ENCODE measurements around the gene DNAH3.
"Not testable (repeated sequence)": the region's sequence is repeated elsewhere in the genome, so short reads cannot be mapped to it uniquely, and the experiment has no call there.

Gene DNAH3

DNA sequence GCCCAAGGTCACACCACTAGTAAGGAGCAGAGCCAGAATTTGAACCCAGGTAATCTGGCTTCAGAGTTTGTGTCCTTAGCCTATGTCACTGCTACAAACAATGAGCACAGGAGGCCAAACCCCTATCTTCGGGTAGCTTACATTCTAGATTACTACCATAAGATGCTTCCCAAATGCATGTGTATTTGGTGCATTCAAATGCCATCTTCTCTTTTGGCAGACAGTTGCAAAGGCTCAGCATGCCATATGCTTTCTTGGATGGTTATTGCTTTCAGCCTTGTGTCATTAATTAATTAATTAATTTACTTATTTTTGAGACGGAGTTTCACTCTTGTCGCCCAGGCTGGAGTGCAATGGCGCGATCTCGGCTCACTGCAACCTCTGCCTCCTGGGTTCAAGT, 80.7 kb downstream of the DNAH3 start:
- no peak for DNase-seq

DNA sequence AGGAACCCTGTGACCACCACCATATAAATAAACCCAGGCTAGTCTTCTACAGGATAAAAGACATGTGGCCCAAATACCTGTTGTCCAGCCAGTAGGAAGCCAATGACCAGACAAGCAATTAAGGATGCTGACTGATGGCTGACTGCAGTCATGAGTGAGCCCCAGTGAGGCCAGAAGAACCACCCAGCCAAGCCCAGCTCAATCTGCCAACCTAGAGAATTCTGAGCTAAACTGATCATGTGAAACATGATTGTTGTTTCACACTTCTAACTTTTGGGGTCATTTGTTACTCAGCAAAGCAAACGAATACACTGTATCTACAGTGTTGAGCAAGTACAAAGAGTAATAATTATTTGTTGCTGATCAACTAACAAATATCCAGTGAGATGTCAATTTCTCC, 86.4 kb downstream of the DNAH3 start:
- DNase-seq: no peak

DNA sequence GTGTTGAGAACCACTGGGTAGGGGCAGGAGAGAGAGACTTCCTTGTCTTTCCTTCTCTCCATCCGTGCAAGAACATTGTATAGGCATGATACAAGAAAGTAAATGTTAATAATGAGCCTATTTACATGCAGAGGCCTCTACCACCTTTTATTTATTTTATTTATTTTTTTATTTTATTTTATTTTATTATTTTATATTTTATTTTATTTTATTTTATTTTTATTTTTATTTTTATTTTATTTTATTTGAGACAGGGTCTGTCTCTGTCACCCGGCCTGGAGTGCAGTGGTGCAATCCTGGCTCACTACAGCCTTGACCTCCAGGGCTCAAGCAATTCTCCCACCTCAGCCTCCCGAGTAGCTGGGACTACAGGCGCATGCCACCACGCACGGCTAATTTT, 87.3 kb downstream of the DNAH3 start:
- DNase-seq: not testable (repeated sequence)

DNA sequence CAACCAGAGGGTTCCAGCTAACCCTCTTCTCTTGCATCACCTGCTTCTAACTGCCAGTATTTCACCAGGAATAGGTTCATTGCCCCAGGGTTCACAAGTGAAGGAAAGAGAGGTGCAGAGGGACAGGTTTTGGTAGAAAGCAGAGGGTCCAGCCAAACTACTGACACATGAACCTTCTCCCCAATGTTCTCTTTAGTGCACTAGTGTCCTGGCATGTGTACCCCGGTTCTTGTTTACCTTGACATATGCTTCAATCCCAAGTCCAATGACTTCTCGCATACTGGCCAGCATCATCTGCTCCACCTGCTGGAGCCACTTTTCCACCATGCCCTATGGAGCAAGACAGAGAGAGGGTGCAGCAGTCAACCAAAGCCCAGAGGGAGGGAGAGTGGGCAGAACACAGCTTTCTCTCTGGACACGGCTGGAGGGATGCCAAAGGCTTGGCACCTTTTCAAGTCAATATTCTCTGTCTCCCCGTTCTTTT, 90.6 kb downstream of the DNAH3 start:
- no peak for DNase-seq

DNA sequence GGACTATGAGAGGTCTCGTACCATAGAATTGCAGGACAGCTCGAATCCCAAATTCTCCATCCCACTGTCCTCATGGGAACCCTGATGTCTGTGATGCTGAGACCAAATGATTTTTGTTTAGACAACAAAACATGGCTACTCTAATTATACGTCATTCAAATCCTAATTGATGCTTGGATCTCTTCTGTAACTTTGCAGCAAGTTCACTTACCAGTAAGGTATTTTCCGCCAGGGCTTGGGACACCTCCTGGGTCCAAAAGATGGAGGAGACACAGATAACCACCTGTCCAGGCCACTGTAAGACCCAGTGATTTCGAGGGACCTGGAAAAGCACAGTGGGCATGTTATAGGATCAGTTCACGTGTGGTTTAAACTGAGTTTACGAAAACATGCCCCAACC, 92.8 kb downstream of the DNAH3 start:
- no peak for DNase-seq

DNA sequence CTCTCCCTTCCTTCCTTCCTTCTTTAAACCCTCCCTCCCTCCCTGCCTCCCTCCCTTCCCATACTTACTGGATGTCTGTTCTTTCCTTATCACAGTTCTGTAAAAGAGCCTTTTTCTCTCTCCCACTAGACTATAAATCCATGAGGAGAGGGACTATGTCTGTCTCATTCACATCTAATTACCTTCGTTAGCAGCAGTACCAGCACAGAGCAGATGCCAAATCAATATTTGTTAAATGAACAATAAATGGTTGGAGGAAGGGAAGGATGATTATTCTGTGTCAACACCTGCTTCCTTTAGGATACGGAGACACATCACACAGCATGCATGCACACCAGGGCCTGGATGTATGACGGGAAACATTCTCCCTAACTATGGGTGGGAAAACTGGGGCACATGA, 94.2 kb downstream of the DNAH3 start:
- DNase-seq: peak; percentile 36

DNA sequence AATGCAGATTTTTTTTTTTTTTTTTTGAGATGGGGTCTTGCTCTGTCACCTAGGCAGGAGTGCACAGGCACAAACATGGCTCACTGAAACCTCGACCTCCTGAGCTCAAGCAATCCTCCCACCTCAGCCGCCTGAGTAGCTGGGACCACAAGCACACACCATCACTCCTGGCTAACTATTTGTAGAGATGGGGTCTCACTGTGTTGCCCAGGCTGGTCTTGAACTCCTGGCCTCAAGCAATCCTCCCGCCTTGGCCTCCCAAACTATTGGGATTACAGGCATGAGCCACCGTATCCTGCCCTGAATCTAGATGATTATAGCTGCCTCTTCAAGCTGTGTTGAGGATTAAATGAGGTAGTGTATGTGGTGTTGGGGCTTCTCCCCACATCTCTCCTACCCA, 94.9 kb downstream of the DNAH3 start:
- not testable (repeated sequence) for DNase-seq

DNA sequence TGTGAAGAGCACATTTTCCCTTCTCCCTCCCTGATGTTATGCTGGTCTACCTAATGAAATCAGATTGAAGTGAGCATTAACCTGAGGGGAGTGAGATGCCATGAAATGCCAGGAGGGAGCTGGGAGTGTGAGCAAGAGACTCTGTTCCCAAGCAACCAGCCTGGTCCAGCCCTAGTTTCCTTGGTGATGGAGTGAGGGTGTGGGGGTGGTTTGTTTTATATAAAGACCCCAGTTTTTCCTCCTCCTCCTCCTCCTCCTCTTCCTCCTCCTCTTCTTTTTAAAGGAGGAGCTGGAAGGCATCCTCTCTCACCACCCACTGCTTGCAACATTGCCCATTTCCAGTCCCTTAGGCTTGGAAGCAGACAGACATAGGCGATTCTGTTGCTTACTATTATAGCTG, 97.1 kb downstream of the DNAH3 start:
- DNase-seq: no peak

DNA sequence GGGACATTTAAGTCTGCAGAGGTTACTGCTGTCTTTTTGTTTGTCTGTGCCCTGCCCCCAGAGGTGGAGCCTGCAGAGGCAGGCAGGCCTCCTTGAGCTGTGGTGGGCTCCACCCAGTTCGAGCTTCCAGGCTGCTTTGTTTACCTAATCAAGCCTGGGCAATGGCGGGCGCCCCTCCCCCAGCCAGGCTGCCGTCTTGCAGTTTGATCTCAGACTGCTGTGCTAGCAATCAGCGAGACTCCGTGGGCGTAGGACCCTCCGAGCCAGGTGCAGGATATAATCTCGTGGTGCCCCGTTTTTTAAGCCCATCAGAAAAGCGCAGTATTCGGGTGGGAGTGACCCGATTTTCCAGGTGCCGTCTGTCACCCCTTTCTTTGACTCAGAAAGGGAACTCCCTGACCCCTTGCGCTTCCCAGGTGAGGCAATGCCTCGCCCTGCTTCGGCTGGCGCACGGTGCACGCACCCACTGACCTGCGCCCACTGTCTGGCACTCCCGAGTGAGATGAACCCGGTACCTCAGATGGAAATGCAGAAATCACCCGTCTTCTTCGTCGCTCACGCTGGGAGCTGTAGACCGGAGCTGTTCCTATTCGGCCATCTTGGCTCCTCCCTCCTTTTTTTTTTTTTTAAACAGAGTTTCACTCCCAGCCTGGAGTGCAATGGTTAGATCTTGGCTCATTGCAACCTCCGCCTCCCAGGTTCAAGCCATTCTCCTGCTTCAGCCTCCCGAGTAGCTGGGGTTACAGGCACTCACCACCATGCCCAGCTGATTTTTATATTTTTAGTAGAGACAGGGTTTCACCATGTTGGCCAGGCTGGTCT, 102.3 kb downstream of the DNAH3 start:
- DNase-seq: not testable (repeated sequence)

DNA sequence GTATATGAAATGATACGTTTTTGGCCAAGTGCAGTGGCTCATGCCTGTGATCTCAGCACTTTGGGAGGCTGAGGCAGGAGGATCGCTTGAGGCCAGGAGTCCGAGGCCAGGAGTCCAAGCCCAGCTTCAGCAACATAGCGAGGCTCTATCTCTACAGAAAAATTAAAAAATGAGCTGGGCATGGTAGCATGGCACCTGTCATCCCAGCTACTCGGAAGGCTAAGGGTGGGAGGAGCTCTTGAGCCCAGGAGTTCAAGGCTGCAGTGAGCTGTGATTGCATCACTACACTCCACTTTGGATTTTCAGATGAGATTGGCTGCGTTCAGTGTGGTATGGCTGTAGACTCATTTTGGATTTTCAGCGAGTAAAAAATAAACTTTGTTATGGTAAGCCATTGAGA, 112.4 kb downstream of the DNAH3 start:
- DNase-seq: no peak

DNA sequence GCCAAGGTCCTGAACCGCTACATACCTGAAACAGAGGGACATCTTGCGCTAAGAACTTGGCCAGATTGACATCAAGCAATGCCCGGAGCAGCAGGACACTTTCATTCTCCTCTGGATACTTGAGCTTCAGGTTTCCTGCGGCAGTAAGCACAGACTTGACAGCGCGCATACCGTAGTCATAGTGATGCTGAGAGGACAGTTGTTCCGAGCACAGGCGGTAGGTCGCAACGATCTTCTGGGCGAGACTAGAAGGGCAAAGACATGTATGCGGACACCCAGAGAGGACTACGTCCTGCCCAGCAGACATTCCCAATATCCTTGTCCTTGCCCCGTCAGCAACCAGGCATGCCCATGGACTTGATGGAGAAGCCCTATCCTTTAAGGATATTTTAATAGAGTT, 112.9 kb downstream of the DNAH3 start:
- no peak for DNase-seq

DNA sequence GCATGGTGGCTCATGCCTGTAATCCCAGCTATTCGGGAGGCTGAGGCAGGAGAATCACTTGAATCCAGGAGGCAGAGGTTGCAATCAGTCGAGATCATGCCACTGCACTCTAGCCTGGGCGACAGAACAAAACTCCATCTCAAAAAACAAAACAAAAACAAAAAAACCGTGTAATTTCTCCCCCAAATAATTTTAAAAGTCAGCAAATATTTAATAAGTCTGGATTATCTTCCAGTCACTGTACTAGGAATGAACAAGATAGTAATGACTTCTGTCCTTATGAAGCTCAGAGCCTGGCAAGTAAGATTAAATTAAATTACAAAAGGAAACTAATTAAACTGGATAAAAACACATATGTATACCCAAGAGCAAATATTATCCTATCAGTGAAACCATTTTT, 113.5 kb downstream of the DNAH3 start:
- DNase-seq: no peak

DNA sequence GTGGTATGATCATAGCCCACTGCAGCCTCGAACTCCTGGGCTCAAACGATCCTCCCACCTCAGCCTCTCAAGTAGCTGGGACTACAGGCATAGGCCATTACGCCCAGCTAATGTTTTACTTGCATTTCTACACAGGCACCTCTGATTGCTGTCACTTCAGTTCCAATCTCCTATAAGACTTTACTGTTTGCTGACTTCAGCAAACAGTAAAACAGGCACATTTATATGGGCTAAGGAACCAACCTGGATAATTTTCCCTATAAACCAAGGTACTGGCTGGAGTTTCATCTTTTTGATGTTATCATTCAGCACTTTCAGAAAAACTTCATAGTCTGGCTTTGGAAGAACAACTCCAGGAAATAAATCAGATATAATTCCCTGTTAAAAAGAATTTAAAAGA, 114.2 kb downstream of the DNAH3 start:
- no peak for DNase-seq

DNA sequence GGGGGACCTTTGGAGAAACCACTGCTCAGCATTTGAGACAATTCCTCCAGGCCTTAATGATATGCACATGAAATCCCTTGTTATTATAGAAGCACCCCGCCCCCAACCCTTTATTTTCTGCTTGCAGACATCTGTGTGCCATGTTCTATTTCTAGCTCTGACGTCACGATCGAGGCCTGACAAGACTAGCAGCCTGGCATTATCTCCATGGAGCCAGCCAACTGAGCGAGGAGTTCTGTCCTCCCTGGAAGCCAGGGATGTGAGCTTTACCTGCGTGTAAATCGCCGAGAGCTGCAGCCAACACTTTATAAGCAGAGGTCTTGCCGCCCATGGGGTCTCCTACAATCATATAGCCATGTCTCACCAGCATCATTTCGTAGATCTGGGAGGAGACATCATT, 116.9 kb downstream of the DNAH3 start:
- peak; percentile 8 for DNase-seq

DNA sequence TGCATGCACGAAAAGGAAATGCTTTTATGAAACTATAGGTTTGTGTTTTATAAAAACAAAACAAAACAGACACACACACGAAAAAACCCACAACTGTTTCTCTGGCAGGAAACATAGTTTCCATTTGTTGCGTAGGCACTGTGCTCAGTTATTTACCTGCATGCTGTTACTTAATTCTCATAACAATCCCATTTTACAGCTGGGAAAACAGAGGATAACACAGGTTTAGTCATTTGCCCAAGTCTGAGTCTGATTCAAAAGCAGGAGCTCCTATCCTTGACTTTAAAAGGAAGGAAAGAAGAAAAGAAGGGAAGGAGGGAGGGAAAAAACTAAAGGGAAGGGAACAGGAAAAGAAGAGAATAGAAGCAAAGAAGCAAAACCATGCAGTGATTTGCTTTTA, 117.4 kb downstream of the DNAH3 start:
- DNase-seq: no peak

DNA sequence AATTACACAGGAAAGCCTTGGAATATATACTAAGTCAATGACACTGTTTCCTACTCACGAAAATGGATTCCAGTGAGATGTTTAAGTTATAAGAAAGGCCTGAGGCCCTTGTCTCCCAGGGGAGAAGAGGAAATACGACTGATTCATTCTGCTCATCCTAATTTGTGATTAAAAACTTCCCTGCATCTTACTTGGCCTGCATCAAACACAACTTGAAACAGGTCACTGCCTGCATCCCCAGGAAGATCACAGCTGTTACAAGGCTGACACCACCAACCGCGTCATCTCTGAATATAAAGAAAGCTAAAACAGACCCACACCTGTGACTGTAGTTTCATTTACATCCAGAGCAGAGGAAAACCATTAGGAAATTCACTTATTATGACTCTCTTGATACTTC, 121.9 kb downstream of the DNAH3 start:
- DNase-seq: no peak

DNA sequence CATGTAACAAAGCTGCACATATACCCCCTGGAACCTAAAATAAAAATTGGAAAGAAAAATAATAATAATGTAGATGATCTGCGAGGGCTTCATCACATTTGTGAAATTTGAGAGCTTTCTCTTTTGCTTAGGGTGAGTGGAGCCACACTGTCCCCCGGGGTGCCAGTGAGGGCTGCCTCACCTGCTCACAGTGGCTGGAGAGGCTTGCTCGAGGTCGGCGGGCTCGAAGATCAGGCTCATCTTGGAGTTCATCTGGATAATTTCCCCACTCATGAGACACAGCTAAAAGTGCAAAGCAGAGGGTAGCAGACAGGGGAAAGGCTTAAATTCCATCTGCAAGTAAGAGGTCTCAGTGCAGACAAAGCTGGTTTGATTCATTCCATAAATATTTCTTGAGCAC, 123.8 kb downstream of the DNAH3 start:
- DNase-seq: no peak

DNA sequence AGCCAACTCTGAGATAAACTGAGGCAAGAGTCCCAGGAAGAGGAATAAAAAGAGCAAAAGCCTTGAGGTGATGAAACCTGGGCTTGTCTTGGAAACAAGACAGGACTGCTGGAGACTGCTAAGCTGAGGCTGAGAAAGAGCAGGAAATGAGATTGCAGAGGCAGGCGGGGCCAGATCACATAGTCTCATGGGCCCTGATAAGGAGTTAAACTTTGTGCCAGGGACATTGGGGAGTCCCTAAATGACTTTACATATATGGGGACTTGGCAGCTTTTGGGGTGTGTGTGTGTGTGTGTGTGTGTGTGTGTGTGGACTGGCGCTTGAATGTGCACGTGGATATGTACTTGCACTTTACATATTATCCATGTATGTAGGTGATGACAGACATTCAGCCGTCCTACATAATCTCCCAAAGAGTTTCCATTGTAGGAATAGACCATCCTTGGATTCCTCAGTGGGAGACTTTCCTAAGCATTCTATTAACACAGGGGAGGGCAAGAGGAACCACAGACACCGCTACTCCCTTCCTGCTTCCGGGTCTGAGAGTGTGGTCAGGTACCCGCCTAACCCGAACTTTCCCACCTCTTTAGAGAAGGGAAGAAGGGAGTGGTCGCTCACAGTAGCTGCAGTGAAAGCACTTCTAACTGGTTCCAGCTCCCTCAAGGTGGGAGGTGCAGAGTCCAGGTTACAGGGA, 127.0 kb downstream of the DNAH3 start:
- DNase-seq: no peak

DNA sequence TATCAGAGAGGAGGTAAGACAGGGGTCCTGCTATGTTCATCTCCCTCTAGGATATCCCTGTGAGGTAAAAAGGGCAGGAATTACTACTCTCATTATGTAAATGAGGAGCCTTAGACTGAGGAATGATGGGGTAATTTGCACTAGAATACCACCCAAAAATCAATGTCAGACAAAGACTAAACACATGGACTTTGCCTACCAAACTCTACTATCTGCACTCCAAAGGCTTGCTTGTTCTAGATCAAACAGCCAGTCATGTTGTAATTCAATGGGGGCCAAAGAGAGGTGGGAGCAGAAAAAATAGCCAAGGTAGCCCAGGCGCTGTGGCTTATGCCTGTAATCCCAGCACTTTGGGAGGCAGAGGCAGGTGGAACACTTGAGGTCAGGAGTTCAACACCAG, 129.3 kb downstream of the DNAH3 start:
- DNase-seq: no peak

DNA sequence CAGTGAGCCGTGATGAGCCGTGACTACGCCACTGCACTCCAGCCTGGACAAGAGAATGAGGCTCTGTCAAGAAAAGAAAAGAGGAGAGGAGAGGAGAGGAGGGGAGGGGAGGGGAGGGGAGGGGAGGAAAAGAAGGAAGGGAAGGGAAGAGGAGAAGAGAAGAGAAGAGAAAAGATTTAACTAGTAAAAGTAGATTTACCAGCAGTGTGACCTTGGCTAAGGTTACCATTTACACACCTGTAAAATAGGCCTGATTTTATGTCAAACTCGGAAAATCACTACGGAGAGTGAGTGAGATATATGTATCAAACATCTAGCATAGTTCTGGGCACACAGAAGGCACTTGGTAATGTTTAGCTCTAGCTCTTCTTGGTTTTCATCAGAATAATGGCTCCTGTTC, 140.8 kb downstream of the DNAH3 start:
- no peak for DNase-seq

DNA sequence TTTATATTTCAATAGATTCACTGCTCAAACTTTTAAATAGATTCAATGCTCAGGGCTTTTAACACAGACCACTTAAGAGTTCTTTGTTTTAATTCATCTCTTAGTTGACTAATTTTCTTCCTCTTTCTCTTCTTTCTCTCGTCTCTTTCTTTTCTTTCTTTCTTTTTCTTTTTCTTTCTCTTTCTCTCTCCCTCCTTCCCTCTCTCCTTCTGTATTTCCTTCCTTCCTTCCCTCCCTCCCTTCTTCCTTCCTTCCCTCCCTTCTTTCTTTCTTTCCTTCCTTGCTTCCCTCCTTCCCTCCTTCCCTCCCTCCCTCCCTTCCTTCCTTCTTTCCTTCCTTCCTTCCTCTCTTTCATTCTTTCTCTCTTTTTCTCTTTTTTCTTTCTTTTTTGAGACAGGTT, 145.6 kb downstream of the DNAH3 start:
- no peak for DNase-seq

DNA sequence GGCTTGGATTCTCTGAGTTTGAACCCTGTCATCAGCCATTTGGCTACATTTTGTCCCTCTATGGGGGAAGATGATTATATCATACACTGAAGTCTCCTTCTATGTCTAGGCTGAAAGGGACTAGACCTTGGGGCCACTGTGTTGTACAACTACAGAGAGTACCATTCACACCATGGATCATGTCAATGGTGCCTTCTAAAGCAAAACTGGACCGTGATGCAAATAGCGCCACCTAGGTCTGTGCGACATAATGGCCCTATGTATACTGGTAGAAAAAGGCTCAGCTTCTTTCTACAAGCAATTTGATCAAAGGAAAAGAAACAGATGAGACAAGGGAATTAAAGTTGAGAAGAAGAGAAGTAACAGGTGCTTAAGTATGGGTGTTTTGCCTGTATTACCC, 149.4 kb downstream of the DNAH3 start:
- DNase-seq: no peak

DNA sequence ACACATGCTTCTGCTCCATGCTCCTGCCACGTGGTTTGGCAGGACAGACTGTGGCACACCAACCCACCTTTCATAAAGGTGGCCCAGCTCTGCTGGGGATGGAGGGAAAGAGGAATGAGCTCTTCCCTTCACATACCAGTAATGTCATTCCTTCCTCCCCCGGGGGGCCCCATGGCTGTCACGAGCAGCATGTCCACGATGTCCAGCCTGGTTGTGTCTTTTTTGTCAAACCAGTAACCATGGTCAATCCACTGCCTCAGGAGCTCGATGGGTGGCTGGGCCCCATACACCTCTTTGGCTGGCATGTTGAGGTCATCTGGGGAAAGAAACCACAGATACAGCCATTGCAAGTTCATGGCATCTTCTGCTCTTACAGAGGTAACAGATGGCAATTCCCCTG, 153.5 kb downstream of the DNAH3 start:
- no peak for DNase-seq

DNA sequence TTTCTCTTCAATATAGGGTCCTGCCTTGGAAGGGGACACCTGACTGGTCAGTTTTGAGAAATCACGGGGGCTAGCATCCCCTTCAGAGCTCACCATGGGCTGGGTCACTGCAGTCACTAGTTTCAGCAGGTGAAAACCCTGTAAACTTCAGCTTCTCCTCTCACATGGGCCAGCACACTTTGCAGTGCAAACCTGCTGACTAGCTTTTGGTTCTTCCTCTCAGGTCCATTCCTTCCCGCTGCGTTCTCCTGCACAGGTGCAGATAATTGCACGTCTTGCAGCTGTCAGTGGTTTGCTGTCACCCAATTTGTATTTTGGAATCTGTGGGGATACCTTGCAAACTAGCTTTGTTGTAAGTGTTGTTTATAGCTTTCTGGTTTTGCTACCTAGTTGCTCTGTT, 154.9 kb downstream of the DNAH3 start:
- DNase-seq: no peak
